Transverse colon (tissue), 4 donors: ENCODE data around the gene NDRG3. TPM values are rescaled to one million over a fixed set of nuclear protein-coding genes. Genes with fewer than 3 reads are reported as not detected.
A peak's percentile ranks its signal among the peaks of the same experiment; 100 is the strongest.

Experiments
- DNase-seq: peaks from one replicate; pipeline ENCODE4 v3.0.0-alpha.2; 2019
- H3K27ac ChIP-seq, 4 donors: fragments of 200-600 bp; sonication (generic); 2 replicates each; pipeline ENCODE4 v1.5.1; 2016 to 2018; ENCODE audit warnings: inconsistent platforms in 4 of 4
- H3K27me3 ChIP-seq: fragments of 200-600 bp; sonication (generic); 2 replicates; pipeline ENCODE4 v1.5.1; 2017; ENCODE audit warnings: inconsistent platforms
- H3K36me3 ChIP-seq, 4 donors: fragments of 200-600 bp; sonication (generic); 2 replicates each; pipeline ENCODE4 v1.5.1; 2017 to 2019; ENCODE audit warnings: inconsistent platforms in 4 of 4
- H3K4me1 ChIP-seq, 4 donors: fragments of 200-600 bp; sonication (generic); 2 replicates each; pipeline ENCODE4 v1.5.1; 2017 to 2020; ENCODE audit warnings: inconsistent platforms in 4 of 4
- H3K4me3 ChIP-seq, 4 donors: fragments of 200-600 bp; sonication (generic); 1 replicate in 1 of 4; 2 replicates in 3 of 4; pipeline versions ENCODE4 v1.5.1 to v1.6.1; 2017 to 2019; ENCODE audit warnings: inconsistent platforms in 4 of 4
- H3K9me3 ChIP-seq, 2 donors: fragments of 200-600 bp; sonication (generic); 2 replicates each; pipeline ENCODE4 v1.5.1; 2017 to 2019; ENCODE audit warnings: inconsistent platforms in 2 of 2
- EP300 ChIP-seq: sonication (generic); formaldehyde crosslinking; IDR thresholded peaks from one replicate; pipeline ENCODE4 v1.6.1; 2017; ENCODE audit warnings: antibody characterized with exemption, low read depth
- POLR2A ChIP-seq: fragments of 450-650 bp; IDR thresholded peaks from one replicate; pipeline ENCODE4 v1.6.1; 2016; ENCODE audit warnings: antibody characterized with exemption, mild to moderate bottlenecking, moderate library complexity
- POLR2AphosphoS5 ChIP-seq, 3 donors: sonication (generic); formaldehyde crosslinking; IDR thresholded peaks; one replicate each; pipeline ENCODE4 v1.6.1; 2016; ENCODE audit warnings: antibody characterized with exemption in 3 of 3
- WGBS, 2 donors: methylation state at CpG; one replicate each; pipeline ENCODE4 v1.1.5; 2018; ENCODE audit warnings: low coverage in 1 of 2; 5-methylcytosine and 5-hydroxymethylcytosine counted together
- in situ Hi-C, 4 donors: fragments of 200-750 bp; cut with MboI; loops; one replicate each; pipeline versions ENCODE4 v1.15.0 to v1.15.1; 2017; ENCODE audit warnings: low sequenced_read_pairs in 3 of 4, low pct_ligation_motif_present in 1 of 4, low pct_unique_long_range_greater_than_20kb in 1 of 4
- intact Hi-C: fragments of 100-400 bp; cut with DNase I; formaldehyde crosslinking; loops from one replicate; pipeline ENCODE4 v1.15.1; 2023; ENCODE audit warnings: low total_unique reads
- total RNA-seq, 4 donors: library from RNA; depleted of rRNA; stranded (reverse); fragments of >200 nt; gene quantifications; one replicate each; pipeline ENCODE4 v1.1.0, GENCODE V29; 2016
- TF ChIP-seq, protein P1 (sequence below), 5 experiments: fragments of 200-600 bp in 3 of 5; fragments of 450-650 bp in 2 of 5; sonication (generic) in 3 of 5; IDR thresholded peaks; 1 replicate in 2 of 5; 2 replicates in 3 of 5; pipeline ENCODE4 v1.5.1; 2016 to 2017; ENCODE audit warnings: antibody characterized with exemption in 5 of 5, inconsistent platforms in 3 of 5, mild to moderate bottlenecking in 2 of 5, moderate library complexity in 1 of 5

NDRG3 gene
- total RNA-seq, 4 donors from 2014 or later, result 1.9 to 54.7 (median 33.1) TPM

DNA sequence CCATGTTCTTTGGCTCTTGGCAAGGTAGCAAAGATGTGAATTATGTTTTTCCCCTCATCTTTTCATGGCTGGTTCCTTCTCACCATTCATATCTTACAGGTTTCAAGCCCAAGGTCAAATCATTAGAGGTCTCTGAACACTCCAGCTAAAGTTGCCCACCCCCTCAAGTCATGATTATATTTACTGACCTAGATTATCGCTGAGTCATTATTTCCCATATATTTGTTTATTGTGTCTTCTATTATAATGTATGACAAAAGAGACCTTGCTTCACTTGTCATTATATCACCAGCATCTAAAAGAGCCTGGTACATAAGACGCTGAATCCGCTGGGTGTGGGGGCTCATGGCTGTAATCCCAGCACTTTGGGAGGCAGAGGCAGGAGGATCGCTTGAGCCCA is 15.2 kb upstream of the NDRG3 start:
- in situ Hi-C loops, result loop anchor here in 1 of 4 donors (25.0 kb wide), 1 partner anchor 199 kb away; the partner anchor contains the start of gene TGIF2
- 83 to 95% methylated on average over 1 to 4 of the region's 4 CpGs for WGBS, 2 donors
- no peaks in the 10 kb centered on the region for H3K4me1 ChIP-seq

DNA sequence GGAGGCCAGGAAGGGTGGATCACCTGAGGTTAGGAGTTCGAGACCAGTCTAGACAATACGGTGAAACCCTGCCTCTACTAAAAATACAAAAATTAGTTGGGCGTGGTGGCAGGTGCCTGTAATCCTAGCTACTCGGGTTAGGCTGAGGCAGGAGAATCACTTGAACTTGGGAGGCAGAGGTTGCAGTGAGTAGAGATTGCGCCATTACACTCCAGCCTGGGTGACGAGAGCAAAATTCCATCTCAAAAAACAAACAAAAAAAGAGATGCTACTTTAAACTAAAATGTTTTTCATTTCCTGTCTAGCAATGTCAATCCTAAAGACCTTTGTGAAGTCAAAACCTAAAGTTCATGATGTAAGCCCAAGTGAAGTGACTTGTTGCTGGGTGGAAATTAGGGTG is 14.8 kb upstream of the NDRG3 start:
- WGBS, 2 donors, result 76 to 84% methylated on average over 5 to 6 of the region's 6 CpGs
- no peak overlapping the region for H3K27ac ChIP-seq
- H3K4me3 ChIP-seq, result no peak overlapping the region
- H3K4me1 ChIP-seq, result no peaks in the 10 kb centered on the region
- DNase-seq, result no peak
- H3K36me3 ChIP-seq, result no peaks in the 10 kb centered on the region
- in situ Hi-C loops (loop anchor here in 1 of 4 donors (25.0 kb wide), 1 partner anchor 198 kb away; the partner anchor contains the start of gene TGIF2), intact Hi-C loops (no loop called here)
- no peak for TF ChIP-seq POLR2AphosphoS5 (IDR thresholded peaks at IDR 0.05)
- TF ChIP-seq, protein P1, sequence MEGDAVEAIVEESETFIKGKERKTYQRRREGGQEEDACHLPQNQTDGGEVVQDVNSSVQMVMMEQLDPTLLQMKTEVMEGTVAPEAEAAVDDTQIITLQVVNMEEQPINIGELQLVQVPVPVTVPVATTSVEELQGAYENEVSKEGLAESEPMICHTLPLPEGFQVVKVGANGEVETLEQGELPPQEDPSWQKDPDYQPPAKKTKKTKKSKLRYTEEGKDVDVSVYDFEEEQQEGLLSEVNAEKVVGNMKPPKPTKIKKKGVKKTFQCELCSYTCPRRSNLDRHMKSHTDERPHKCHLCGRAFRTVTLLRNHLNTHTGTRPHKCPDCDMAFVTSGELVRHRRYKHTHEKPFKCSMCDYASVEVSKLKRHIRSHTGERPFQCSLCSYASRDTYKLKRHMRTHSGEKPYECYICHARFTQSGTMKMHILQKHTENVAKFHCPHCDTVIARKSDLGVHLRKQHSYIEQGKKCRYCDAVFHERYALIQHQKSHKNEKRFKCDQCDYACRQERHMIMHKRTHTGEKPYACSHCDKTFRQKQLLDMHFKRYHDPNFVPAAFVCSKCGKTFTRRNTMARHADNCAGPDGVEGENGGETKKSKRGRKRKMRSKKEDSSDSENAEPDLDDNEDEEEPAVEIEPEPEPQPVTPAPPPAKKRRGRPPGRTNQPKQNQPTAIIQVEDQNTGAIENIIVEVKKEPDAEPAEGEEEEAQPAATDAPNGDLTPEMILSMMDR (IDR thresholded peaks at IDR 0.05), result no peak
- TF ChIP-seq EP300, result no peak
- TF ChIP-seq POLR2A, result no peak
- H3K9me3 ChIP-seq, result no peaks in the 10 kb centered on the region
- H3K27me3 ChIP-seq, result no peaks in the 10 kb centered on the region

More for the DNA sequence above, 15.2 kb upstream of the NDRG3 start:
- Histone ChIP-seq H3K27ac (no peak overlapping the region), H3K9me3 (no peaks in the 10 kb centered on the region), H3K27me3 (no peaks in the 10 kb centered on the region), H3K36me3 (no peaks in the 10 kb centered on the region), H3K4me3 (no peak overlapping the region)
- no peak for DNase-seq
- intact Hi-C loops, result no loop called here
- TF ChIP-seq POLR2A, result no peak
- TF ChIP-seq, protein P1 (IDR thresholded peaks at IDR 0.05), result no peak
- TF ChIP-seq EP300, result no peak
- no peak for TF ChIP-seq POLR2AphosphoS5 (IDR thresholded peaks at IDR 0.05)

DNA sequence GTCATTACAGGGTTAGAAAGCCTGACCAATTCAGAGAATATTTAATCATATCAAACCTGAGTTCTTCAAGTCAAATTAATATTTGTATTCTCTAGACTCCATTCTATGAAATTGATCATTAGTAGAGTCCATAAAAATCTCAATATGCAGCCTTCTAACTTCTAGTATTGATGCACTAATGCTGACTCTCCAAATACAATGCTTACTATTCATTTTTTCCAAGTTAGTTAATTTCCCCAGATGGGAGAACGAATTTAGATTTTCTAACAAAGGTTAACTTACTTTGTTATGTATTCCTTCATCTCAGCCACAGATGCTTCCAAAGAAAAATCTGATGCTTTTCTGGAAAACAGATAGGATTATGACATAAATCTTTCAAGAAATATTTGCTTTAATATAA is 12.4 kb upstream of the NDRG3 start:
- 73 to 93% methylated on average over 1 of the region's 1 CpG for WGBS, 2 donors
- H3K9me3 ChIP-seq, result no peaks in the 10 kb centered on the region
- DNase-seq, result no peak
- H3K27ac ChIP-seq, result peak overlapping the region in 1 of 4 donors; percentile 40
- intact Hi-C loops (loop anchor here (10.0 kb wide), 1 partner anchor 153 kb away; the partner anchor contains the start of gene RAB5IF), in situ Hi-C loops (loop anchor here in 1 of 4 donors (25.0 kb wide), 1 partner anchor 196 kb away; the partner anchor contains the start of gene TGIF2)
- TF ChIP-seq, protein P1 (IDR thresholded peaks at IDR 0.05), result no peak
- TF ChIP-seq POLR2A (no peak), POLR2AphosphoS5 (IDR thresholded peaks at IDR 0.05) (no peak), EP300 (no peak)
- H3K4me3 ChIP-seq, result no peak overlapping the region
- peaks cover 0 to 6% (median 0%) of the 10 kb centered on the region in 4 donors for H3K4me1 ChIP-seq
- peaks cover 0 to 6% (median 0%) of the 10 kb centered on the region in 4 donors for H3K36me3 ChIP-seq
- H3K27me3 ChIP-seq, result no peaks in the 10 kb centered on the region

DNA sequence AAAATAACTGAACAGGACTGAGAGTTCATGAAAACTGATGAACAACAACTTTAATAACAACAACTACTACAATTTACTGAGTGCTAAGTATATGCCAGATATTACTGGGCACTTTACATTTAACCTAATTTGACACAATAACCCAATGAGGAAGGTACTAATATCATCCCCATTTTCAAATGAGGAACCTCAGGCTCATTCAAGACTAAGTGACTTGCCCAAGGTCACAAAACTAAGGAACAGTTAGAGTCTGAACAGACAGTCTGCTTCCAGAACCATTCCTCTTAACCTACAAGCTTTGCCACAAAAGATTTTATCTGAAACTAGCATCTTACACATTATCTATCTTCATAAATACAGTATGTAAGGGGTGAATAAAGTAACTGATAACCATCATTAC is 10.6 kb upstream of the NDRG3 start:
- intact Hi-C loops (loop anchor here (10.0 kb wide), 1 partner anchor 152 kb away; the partner anchor contains the start of gene RAB5IF), in situ Hi-C loops (loop anchor here in 1 of 4 donors (25.0 kb wide), 1 partner anchor 194 kb away; the partner anchor contains the start of gene TGIF2)
- no peak overlapping the region for H3K27ac ChIP-seq

More for the DNA sequence above, 10.6 kb upstream of the NDRG3 start:
- H3K4me3 ChIP-seq, result no peak overlapping the region
- DNase-seq, result no peak
- peaks cover 0 to 6% (median 0%) of the 10 kb centered on the region in 4 donors for H3K4me1 ChIP-seq
- TF ChIP-seq, protein P1 (IDR thresholded peaks at IDR 0.05), result no peak
- TF ChIP-seq POLR2A, result no peak
- no peaks in the 10 kb centered on the region for H3K9me3 ChIP-seq
- H3K36me3 ChIP-seq, result peaks cover 0 to 13% (median 0%) of the 10 kb centered on the region in 4 donors
- no peaks in the 10 kb centered on the region for H3K27me3 ChIP-seq
